CD1c-positive myeloid dendritic cell (primary cell): ENCODE data around the gene NBPF1.
"Not testable (repeated sequence)": the region's sequence is repeated elsewhere in the genome, so short reads cannot be mapped to it uniquely, and the experiment has no call there.

Source experiments
- DNase-seq: peaks from one replicate; pipeline ENCODE4 v3.0.0-alpha.2; 2016; ENCODE audit errors: extremely low spot score

The NBPF1 gene

GRCh38 chr1:16605532-16606505, 7.5 kb downstream of the NBPF1 start:
- DNase-seq, result no peak

- DNase-seq, result no peak
Measured at GRCh38 chr1:16605213-16605525, 8.2 kb downstream of the NBPF1 start.

GRCh38 chr1:16604514-16605212, 8.7 kb downstream of the NBPF1 start:
- not testable (repeated sequence) for DNase-seq

- DNase-seq, result not testable (repeated sequence)
Measured at GRCh38 chr1:16603623-16604022, 9.7 kb downstream of the NBPF1 start.

GRCh38 chr1:16602336-16603011, 10.9 kb downstream of the NBPF1 start:
- not testable (repeated sequence) for DNase-seq

DNA sequence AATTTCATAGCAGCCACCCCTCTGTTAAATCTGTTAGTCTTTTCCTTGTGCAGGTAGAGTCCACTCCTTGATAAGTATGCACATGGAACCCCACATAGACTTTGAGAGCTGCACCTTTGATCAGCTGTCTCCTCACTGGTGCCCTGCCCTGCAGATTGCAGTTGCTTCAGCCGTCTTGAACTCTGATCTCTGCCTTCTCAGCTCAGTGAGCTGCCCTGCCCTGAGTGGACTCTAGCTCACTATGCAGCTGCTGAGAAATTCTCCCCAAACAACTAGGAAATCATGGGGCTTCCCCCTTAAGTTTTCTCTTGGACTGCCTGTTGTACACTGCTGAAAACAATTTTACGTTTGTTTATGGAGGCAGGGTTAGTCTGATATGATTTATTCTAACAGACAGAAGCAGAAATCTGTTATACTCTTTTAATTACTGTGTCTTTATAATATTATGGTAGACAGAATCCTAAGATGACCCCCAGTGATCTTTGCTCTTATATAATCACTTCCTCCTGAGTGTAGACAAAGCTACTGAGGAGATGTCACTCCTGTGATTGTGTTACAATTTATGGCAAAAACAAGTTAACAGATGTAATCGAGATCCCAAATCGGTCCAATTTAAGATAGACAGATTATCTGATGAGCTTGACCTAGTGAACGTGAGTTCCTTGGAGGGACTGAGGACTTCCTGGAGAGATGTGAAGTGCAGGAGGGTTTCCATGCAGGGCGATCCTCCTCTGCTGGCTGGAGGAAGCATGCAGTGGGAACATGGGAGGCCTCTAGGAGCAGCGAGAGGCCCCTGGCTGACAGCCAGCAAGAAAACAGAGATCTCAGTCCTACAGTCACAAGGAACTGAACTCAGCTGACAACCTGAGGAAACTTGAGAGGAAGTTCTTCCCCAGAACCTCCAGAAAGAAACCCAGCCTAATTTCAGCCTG, 12.2 kb downstream of the NBPF1 start:
- DNase-seq, result not testable (repeated sequence)

- not testable (repeated sequence) for DNase-seq
Measured at GRCh38 chr1:16599326-16599725, 14.0 kb downstream of the NBPF1 start.

GRCh38 chr1:16595216-16595615, 18.1 kb downstream of the NBPF1 start:
- not testable (repeated sequence) for DNase-seq

DNA sequence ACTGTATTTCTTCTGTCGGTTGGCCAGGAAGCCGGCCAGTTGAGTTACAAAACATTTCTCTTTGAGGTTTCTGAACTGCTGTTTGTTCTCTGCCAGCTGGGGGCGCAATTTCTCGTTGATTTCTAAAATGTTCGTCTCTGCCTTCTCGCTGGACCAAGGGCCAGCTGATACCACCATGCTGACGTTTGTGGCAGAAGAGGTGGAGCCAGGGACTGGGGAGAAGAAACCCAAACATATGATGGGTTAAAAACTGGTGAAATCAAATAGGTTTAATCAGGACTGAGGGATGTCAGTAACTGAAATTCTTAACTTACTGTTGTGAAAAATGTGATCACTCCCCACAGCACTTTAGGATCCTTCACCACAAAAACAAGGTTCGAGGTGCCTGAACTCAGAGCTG, 21.5 kb downstream of the NBPF1 start:
- not testable (repeated sequence) for DNase-seq

- DNase-seq, result not testable (repeated sequence)
Measured at GRCh38 chr1:16588081-16588480, 25.3 kb downstream of the NBPF1 start.

DNA sequence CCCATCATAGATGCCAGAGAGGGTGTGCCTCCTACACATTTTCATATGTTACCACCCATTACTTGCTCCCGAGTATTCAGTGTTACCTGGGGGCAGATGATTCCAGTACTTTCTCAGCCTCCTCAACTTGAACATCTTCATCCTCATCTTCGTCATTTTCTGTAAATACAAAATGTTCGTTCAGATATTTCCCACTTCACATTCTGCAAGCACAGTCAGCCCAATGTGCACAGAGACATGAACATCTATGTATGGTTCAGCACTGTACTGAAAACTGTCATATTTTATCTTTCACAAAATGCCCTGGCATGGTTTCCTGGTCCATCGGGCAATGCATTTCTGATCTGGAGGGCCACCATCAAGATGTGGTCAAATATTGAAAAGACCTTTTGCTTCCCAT, 25.7 kb downstream of the NBPF1 start:
- not testable (repeated sequence) for DNase-seq

DNA sequence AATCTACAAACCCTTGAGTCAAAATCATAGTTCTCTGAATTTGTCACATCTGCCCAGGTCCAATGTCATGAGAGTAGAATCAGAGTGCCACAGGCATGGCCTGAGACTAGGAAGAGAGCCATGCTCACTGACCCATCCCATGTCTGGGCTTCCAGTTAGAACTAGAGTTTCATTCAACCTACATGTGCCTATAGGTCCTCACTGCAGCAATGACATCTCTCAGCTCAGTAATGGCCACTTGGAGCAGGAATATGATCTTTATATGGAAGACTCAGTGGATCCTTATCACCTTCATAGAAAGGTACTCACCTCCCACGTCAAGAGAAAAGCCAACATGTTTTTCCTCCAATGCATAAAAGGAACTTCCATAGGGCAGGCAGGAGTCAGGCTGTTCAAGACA, 48.0 kb downstream of the NBPF1 start:
- not testable (repeated sequence) for DNase-seq

- DNase-seq, result not testable (repeated sequence)
Measured at GRCh38 chr1:16561035-16561434, 52.3 kb downstream of the NBPF1 start.

GRCh38 chr1:16560498-16560897, 52.9 kb downstream of the NBPF1 start:
- DNase-seq, result not testable (repeated sequence)

DNA sequence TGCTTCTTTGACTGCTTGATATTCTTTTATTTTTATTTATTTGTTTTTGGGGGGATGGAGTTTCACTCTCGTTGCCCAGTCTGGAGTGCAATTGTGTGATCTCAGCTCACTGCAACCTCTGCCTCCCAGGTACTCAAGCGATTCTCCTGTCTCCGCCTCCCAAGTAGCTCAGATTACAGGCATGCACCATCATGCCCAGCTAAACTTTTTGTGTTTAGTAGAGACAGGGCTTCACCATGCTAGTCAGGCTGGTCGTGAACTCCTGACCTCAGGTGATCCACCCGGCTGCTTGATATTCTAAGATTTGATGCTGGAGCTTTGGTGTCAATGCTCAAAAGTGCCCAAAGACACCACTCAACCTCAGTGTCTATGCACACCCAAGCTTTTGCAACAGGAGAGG, 53.7 kb downstream of the NBPF1 start:
- not testable (repeated sequence) for DNase-seq

DNA sequence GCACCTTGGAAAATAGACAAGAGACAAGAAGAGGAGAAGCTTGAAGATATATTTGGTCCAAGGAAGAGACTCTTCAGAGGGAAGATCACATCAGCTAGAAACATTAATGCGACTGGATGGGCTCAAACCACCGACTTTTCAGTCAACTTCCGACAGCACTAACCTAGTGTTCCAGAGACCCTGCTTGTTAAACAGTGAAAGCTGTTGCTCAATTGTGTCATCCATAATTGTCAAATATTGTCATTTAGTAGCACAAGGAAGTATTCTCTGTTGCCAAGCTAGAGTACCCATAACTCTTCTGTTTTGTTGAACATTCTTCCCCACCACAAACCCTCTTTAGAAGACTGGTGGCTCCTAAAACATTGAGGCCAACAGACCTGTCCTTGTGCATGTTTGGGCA, 56.3 kb downstream of the NBPF1 start:
- not testable (repeated sequence) for DNase-seq

DNA sequence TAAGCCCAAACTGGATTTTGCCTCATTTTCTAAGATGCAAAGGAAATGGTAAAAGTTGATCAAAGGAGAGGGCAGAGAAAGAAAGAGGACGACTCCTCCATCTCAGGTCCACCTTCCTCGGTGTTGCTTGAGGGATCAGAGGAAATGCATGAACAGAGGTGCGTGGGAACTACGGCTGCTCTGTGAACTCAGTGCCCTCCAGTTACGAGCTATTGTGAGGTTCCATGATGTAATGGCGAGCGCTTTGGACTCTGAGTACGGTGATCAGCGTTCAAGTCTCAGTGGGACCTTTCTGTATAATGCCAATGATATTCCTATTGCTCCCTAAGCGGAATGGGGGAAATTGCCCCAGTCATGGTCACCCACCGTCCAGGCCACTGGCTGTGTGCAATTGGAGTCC, 60.1 kb downstream of the NBPF1 start:
- DNase-seq, result not testable (repeated sequence)

GRCh38 chr1:16550212-16550918, 63.0 kb downstream of the NBPF1 start:
- DNase-seq, result not testable (repeated sequence)

DNA sequence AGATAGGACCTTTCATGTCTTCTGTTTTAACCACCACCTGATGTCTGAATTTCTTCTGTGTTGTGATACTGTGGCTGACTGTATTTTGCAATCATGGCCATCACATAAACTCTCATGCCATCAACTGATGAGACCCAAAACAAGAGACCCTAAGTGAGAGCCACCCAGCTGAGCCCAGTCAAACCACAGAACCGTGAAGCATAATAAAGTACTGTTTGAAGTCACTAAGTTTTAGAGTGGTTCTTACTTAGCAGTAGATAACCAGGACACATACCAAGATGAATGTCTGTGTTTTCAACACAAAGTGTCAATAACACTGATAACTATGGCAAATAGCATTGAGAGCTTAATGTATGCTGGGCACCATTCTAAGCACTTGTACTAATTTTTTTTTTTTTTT, 63.8 kb downstream of the NBPF1 start:
- DNase-seq, result not testable (repeated sequence)

DNA sequence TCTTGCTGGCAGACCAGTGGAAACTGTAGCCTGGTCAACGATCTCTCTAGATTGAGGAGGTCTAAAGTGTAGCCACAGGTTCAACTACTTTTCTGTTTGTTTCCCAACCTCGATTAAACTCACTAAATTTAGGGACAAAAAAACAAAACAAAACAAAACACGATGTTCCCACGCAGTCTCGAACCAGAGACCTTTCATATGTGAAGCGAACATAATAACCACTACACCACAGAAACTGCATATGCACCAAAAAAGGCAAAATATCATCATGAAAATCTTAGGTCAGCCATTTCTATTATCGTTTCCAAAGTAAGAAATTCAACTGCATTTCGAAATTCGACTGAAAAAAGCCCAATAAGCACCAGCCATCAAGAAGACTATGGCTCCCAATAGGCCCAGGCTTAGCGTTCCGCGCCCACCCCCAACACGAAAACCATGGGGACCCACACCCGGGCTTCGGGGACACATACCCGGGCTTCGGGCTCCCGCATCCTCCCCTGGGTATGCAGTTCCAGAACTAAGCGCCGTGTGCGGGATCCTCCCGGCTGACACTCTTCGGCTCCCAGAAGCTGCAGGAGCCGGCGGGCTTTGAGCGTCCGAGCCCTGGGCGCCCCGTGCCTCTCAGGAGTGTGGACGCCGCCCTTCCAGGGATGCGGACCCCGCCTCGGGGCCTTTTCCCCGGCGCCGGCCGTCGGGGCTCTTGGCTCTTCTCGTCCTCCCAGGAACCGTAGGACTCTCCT, 65.7 kb downstream of the NBPF1 start:
- DNase-seq, result not testable (repeated sequence)
